IMR-90 (cell line): ENCODE results near the gene ZNF84. TPM values are rescaled to one million over a fixed set of nuclear protein-coding genes. Genes with fewer than 3 reads are reported as not detected.

Experiments used
- ATAC-seq: fragments of 200-7000 bp; cut with Tn5 transposase; 2 replicates; pipeline ENCODE4 v1.9.1; 2020; ENCODE audit warnings: low read depth, mild to moderate bottlenecking, moderate library complexity
- BruUV-seq: library from RNA; stranded (reverse); fragments of 400-500 nt; replicated peaks from 2 replicates; lab custom pipeline; 2021; lab: Mats Ljungman, UMichigan
- CTCF ChIA-PET: fragments of 300-600 bp; formaldehyde crosslinking; extraction: SDS; loops from one replicate; lab custom pipeline; 2021; ENCODE audit warnings: antibody characterized with exemption; lab: Yijun Ruan, JAX
- POLR2A ChIA-PET: fragments of 300-600 bp; sonication (Branson Sonifier 250); formaldehyde crosslinking; loops from one replicate; lab custom pipeline; 2022; ENCODE audit warnings: antibody characterized with exemption; ENCODE audit not compliant: unreplicated experiment; lab: Charles Lee
- DNase-seq: peaks from one replicate; pipeline ENCODE4 v3.0.0; 2013
- H2AFZ ChIP-seq: replicated peaks from 2 replicates; pipeline ENCODE3; 2013; ENCODE audit warnings: low read length, mild to moderate bottlenecking; ENCODE audit not compliant: poor library complexity
- H2AK5ac ChIP-seq: 2 replicates; pipeline ENCODE4 v1.6.1; 2013; ENCODE audit warnings: low read depth, low read length, inconsistent platforms
- H2AK9ac ChIP-seq: replicated peaks from 2 replicates; pipeline ENCODE3; 2013; ENCODE audit warnings: mild to moderate bottlenecking, low read depth, low read length, moderate library complexity; ENCODE audit not compliant: poor library complexity
- H2BK120ac ChIP-seq: 2 replicates; pipeline ENCODE4 v1.6.1; 2013; ENCODE audit warnings: low read depth, low read length, inconsistent platforms
- H2BK15ac ChIP-seq: 3 replicates; pipeline ENCODE4 v1.6.1; 2013; ENCODE audit warnings: low read depth, low read length, inconsistent platforms
- H2BK20ac ChIP-seq: 2 replicates; pipeline ENCODE4 v1.6.1; 2013; ENCODE audit warnings: low read depth, mild to moderate bottlenecking, inconsistent platforms, low read length, moderate library complexity
- H2BK5ac ChIP-seq: 2 replicates; pipeline ENCODE4 v1.6.1; 2013; ENCODE audit warnings: mild to moderate bottlenecking, low read depth, low read length, inconsistent platforms; ENCODE audit not compliant: poor library complexity, severe bottlenecking
- H3K14ac ChIP-seq: replicated peaks from 2 replicates; pipeline ENCODE4 v1.6.1; 2013; ENCODE audit warnings: low read depth, low read length, inconsistent platforms
- H3K18ac ChIP-seq: 2 replicates; pipeline ENCODE4 v1.6.1; 2013; ENCODE audit warnings: low read depth, low read length, control low read depth
- H3K23ac ChIP-seq: 2 replicates; pipeline ENCODE4 v1.6.1; 2013; ENCODE audit warnings: low read depth, low read length, inconsistent platforms
- H3K27ac ChIP-seq: 2 replicates; pipeline ENCODE4 v1.5.1; 2013; ENCODE audit warnings: mild to moderate bottlenecking, control low read depth, low read length; ENCODE audit not compliant: insufficient read depth
- H3K27me3 ChIP-seq: 2 replicates; pipeline ENCODE4 v1.6.1; 2013; ENCODE audit warnings: low read length; ENCODE audit not compliant: control insufficient read depth, insufficient read depth
- H3K36me3 ChIP-seq: 2 replicates; pipeline ENCODE4 v1.6.1; 2013; ENCODE audit warnings: low read length, mixed read lengths; ENCODE audit not compliant: control insufficient read depth, insufficient read depth
- H3K4ac ChIP-seq: 2 replicates; pipeline ENCODE4 v1.6.1; 2013; ENCODE audit warnings: low read depth, low read length, inconsistent platforms
- H3K4me1 ChIP-seq: 2 replicates; pipeline ENCODE4 v1.6.1; 2013; ENCODE audit warnings: low read length, mixed read lengths; ENCODE audit not compliant: control insufficient read depth, insufficient read depth
- H3K4me2 ChIP-seq: 2 replicates; pipeline ENCODE4 v1.6.1; 2013; ENCODE audit warnings: low read depth, mild to moderate bottlenecking, control low read depth, low read length, moderate library complexity
- H3K4me3 ChIP-seq: 2 replicates; pipeline ENCODE4 v1.5.1; 2013; ENCODE audit warnings: low read depth, mild to moderate bottlenecking, control low read depth, low read length, moderate library complexity; ENCODE audit not compliant: insufficient read depth
- H3K56ac ChIP-seq: 2 replicates; pipeline ENCODE4 v1.6.1; 2013; ENCODE audit warnings: low read length, inconsistent platforms; ENCODE audit not compliant: insufficient read depth; ENCODE audit errors: extremely low read depth
- H3K79me1 ChIP-seq, 2 experiments: 2 replicates each; pipeline ENCODE4 v1.6.1; 2013; ENCODE audit warnings: low read length in 2 of 2, inconsistent platforms in 1 of 2, low read depth in 1 of 2
- H3K9ac ChIP-seq: 2 replicates; pipeline ENCODE4 v1.6.1; 2013; ENCODE audit warnings: low read depth, low read length, control low read depth
- H3K9me1 ChIP-seq: 2 replicates; pipeline ENCODE4 v1.6.1; 2013; ENCODE audit warnings: low read length, inconsistent platforms; ENCODE audit not compliant: insufficient read depth
- H3K9me3 ChIP-seq: 2 replicates; pipeline ENCODE4 v1.6.1; 2013; ENCODE audit warnings: low read length; ENCODE audit not compliant: control insufficient read depth, insufficient read depth
- H4K20me1 ChIP-seq: 2 replicates; pipeline ENCODE4 v1.6.1; 2013; ENCODE audit warnings: low read length, inconsistent platforms; ENCODE audit not compliant: insufficient read depth
- H4K5ac ChIP-seq: 2 replicates; pipeline ENCODE4 v1.6.1; 2013; ENCODE audit warnings: mild to moderate bottlenecking, low read depth, low read length, control low read depth
- H4K8ac ChIP-seq, 2 experiments: 2 replicates each; pipeline ENCODE4 v1.6.1; 2013; ENCODE audit warnings: low read depth in 2 of 2, low read length in 2 of 2, control low read depth in 1 of 2, inconsistent platforms in 1 of 2
- H4K91ac ChIP-seq: 2 replicates; pipeline ENCODE4 v1.6.1; 2013; ENCODE audit warnings: low read depth, low read length, inconsistent platforms; ENCODE audit not compliant: insufficient read depth
- BHLHE40 ChIP-seq: fragments of 150-350 bp; IDR thresholded peaks from 2 replicates; pipeline ENCODE4 v1.6.1; 2016; ENCODE audit warnings: mild to moderate bottlenecking, low read depth, low read length
- CEBPB ChIP-seq: IDR thresholded peaks from 2 replicates; pipeline ENCODE4 v1.6.1; 2012; ENCODE audit warnings: low read depth, low read length, improper control_type of control experiment
- FOS ChIP-seq: fragments of 150-350 bp; IDR thresholded peaks from 2 replicates; pipeline ENCODE4 v1.6.1; 2016; ENCODE audit warnings: low read depth, low read length
- MAFK ChIP-seq: IDR thresholded peaks from 2 replicates; pipeline ENCODE4 v1.6.1; 2012; ENCODE audit warnings: low read depth, low read length, improper control_type of control experiment
- MXI1 ChIP-seq: IDR thresholded peaks from 2 replicates; pipeline ENCODE4 v1.6.1; 2012; ENCODE audit warnings: low read depth, mild to moderate bottlenecking, low read length, moderate library complexity, borderline replicate concordance
- SMC3 ChIP-seq: fragments of 150-350 bp; IDR thresholded peaks from 2 replicates; pipeline ENCODE4 v1.6.1; 2016; ENCODE audit warnings: low read depth, mild to moderate bottlenecking, antibody characterized with exemption, low read length, moderate library complexity
- WGBS, 2 experiments: methylation state at CpG; one replicate each; pipeline versions ENCODE4 v1.1.5 to v1.1.7; 2013; ENCODE audit warnings: missing lambda C conversion rate in 2 of 2; ENCODE audit not compliant: insufficient read length in 1 of 2; ENCODE audit errors: extremely low coverage in 2 of 2; 5-methylcytosine and 5-hydroxymethylcytosine counted together
- dilution Hi-C: fragments of 300-500 bp; cut with HindIII; formaldehyde crosslinking; loops from one replicate; pipeline ENCODE4 v1.14.3; 2018; ENCODE audit warnings: low sequenced_read_pairs; ENCODE audit not compliant: unreplicated experiment
- in situ Hi-C: fragments of 300-500 bp; cut with MboI; formaldehyde crosslinking; loops from 3 replicates; pipeline ENCODE4 v1.14.3; 2019; ENCODE audit warnings: low sequenced_read_pairs, inconsistent platforms, mixed read lengths
- intact Hi-C: fragments of 100-400 bp; cut with micrococcal nuclease; formaldehyde crosslinking; loops from 2 replicates; pipeline ENCODE4 v1.10.0; 2022
- polyA plus RNA-seq, 3 experiments: library from polyadenylated mRNA; depleted of rRNA; stranded (reverse); fragments of >200 nt; gene quantifications; 2 replicates each; pipeline ENCODE4 v1.2.3, GENCODE V29; 2012; ENCODE audit warnings: low replicate concordance in 1 of 3
- total RNA-seq: library from RNA; depleted of rRNA; stranded (reverse); fragments of >200 nt; gene quantifications from 2 replicates; pipeline ENCODE4 v1.2.3, GENCODE V29; 2012
- TF ChIP-seq, protein P1 (sequence below): fragments of 150-350 bp; IDR thresholded peaks from 2 replicates; pipeline ENCODE4 v1.6.1; 2017; ENCODE audit warnings: mild to moderate bottlenecking, antibody characterized with exemption, low read length, low read depth

ZNF84 gene
- total and polyA plus RNA-seq, 2 of the 4 experiments (the other 2 are of a cell fraction) = 14.9 to 38.5 TPM

DNA sequence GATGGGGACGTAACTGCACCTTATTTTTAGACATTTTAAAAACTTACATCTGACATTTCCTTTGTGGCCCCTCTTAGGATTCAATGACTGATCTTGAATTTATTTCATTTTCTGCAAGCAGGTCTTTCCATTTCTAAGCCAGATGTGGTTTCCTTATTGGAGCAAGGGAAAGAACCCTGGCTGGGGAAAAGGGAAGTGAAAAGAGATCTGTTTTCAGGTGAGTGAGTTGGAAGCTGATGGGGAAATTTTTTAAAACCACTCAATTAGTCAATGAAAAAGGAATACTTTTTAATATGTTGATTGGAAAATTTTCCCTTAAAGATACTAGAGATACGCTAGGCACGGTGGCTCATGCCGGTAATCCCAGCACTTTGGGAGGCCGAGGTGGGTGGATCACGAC, 46.0 kb downstream of the ZNF84 start:
- ChIA-PET CTCF (no interaction called here), POLR2A (no interaction called here)
- Histone ChIP-seq H3K27me3 (no peaks in the 10 kb centered on the region), H3K18ac (no peak overlapping the region), H3K9me3 (peaks cover 53% of the 10 kb centered on the region), H4K91ac (no peak overlapping the region), H2BK15ac (no peak overlapping the region), H3K9ac (no peak overlapping the region), H3K9me1 (no peaks in the 10 kb centered on the region), H4K20me1 (no peaks in the 10 kb centered on the region; the same call in 1 of the 2 replicates), H3K4me3 (no peak overlapping the region), H2BK5ac (no peak overlapping the region), H3K36me3 (peaks cover 37% of the 10 kb centered on the region), H2AK5ac (no peak overlapping the region), H4K8ac (no peak overlapping the region), H3K27ac (no peak overlapping the region), H3K4ac (no peak overlapping the region), H2AFZ (no peak overlapping the region), H2BK120ac (no peak overlapping the region), H3K4me2 (no peak overlapping the region), H4K5ac (no peak overlapping the region), H3K14ac (no peak overlapping the region), H2AK9ac (no peak overlapping the region), H3K79me1 (peaks cover 15 to 25% of the 10 kb centered on the region in 2 experiments), H3K4me1 (no peaks in the 10 kb centered on the region; the same call in 1 of the 2 replicates), H2BK20ac (no peak overlapping the region), H3K23ac (no peak overlapping the region), H3K56ac (no peak overlapping the region)
- dilution Hi-C loops (no loop called here), in situ Hi-C loops (no loop called here), intact Hi-C loops (no loop called here)
- TF ChIP-seq SMC3 (no peak), FOS (no peak), CEBPB (no peak), BHLHE40 (no peak), MAFK (no peak), MXI1 (no peak)
- TF ChIP-seq, protein P1, sequence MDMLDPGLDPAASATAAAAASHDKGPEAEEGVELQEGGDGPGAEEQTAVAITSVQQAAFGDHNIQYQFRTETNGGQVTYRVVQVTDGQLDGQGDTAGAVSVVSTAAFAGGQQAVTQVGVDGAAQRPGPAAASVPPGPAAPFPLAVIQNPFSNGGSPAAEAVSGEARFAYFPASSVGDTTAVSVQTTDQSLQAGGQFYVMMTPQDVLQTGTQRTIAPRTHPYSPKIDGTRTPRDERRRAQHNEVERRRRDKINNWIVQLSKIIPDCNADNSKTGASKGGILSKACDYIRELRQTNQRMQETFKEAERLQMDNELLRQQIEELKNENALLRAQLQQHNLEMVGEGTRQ = no peak
- WGBS, 2 experiments = 96% methylated on average over 4 of the region's 6 CpGs; no CpG with 5 or more reads in 1 of the 2 experiments
- DNase-seq = no peak
- ATAC-seq = no peak
- BruUV-seq = no TSS peak
